ENCODE measurements around the gene ATP8A2. TPM values are rescaled to one million over a fixed set of nuclear protein-coding genes. Genes with fewer than 3 reads are reported as not detected.

The ATP8A2 gene
- total RNA-seq, 1 experiment from 2014 or later = 5.2 TPM

GRCh38 chr13:25929816-25930215 is 558.0 kb downstream of the ATP8A2 start (continued):
- no peak for TF ChIP-seq ZNF281 (CRISPR knock-in tag; IDR thresholded peaks at IDR 0.05)

GRCh38 chr13:25930653-25931052 is 558.9 kb downstream of the ATP8A2 start:
- Mint-ChIP-seq H3K27me3 (ENCODE audit: low read depth) (peaks cover 16% of the 10 kb centered on the region; the same call in 1 of the 2 replicates), H3K36me3 (no peaks in the 10 kb centered on the region), H3K4me1 (peaks cover 50% of the 10 kb centered on the region), H3K9me3 (no peaks in the 10 kb centered on the region), H3K4me3 (no peak overlapping the region), H3K27ac (no peak overlapping the region)
- ATAC-seq (peak; percentile 66), DNase-seq (ENCODE audit: low spot score) (no peak)
- ChIA-PET POLR2A (no interaction called here), CTCF (no interaction called here)
- TF ChIP-seq ATF1 (CRISPR knock-in tag; IDR thresholded peaks at IDR 0.05) = no peak

GRCh38 chr13:25932365-25932764 is 560.6 kb downstream of the ATP8A2 start:
- POLR2A ChIA-PET = no interaction called here
- Mint-ChIP-seq H3K27me3 (ENCODE audit: low read depth) (peaks cover 16% of the 10 kb centered on the region; the same call in 1 of the 2 replicates), H3K4me3 (no peak overlapping the region), H3K27ac (no peak overlapping the region), H3K36me3 (no peaks in the 10 kb centered on the region), H3K9me3 (no peaks in the 10 kb centered on the region), H3K4me1 (peaks cover 43% of the 10 kb centered on the region)
- no peak for TF ChIP-seq FOXP4 (CRISPR knock-in tag; IDR thresholded peaks at IDR 0.05)
- TF ChIP-seq NFE2L1 (CRISPR knock-in tag; IDR thresholded peaks at IDR 0.05) = no peak
- TF ChIP-seq MXD4 (CRISPR knock-in tag; IDR thresholded peaks at IDR 0.05; ENCODE audit: borderline replicate concordance) = no peak
- TF ChIP-seq EMX1 (CRISPR knock-in tag; IDR thresholded peaks at IDR 0.05) = no peak
- TF ChIP-seq MAX (CRISPR knock-in tag; IDR thresholded peaks at IDR 0.05) = no peak
- TF ChIP-seq ESRRA (CRISPR knock-in tag; IDR thresholded peaks at IDR 0.05; ENCODE audit: borderline replicate concordance) = no peak
- no peak for TF ChIP-seq ATF6 (CRISPR knock-in tag; IDR thresholded peaks at IDR 0.05)
- ATAC-seq = no peak
- CTCF ChIA-PET = interaction anchor here (0.9 kb wide), 1 partner anchor 24 kb away, joined by 3 read pairs; no protein-coding TSS in a partner anchor
- no peak for DNase-seq (ENCODE audit: low spot score)

- POLR2A ChIA-PET = no interaction called here
- DNase-seq (ENCODE audit: low spot score) (no peak), ATAC-seq (no peak)
- H3K4me3 Mint-ChIP-seq = no peak overlapping the region
- H3K27ac Mint-ChIP-seq = no peak overlapping the region
- H3K9me3 Mint-ChIP-seq = no peaks in the 10 kb centered on the region
- H3K36me3 Mint-ChIP-seq = no peaks in the 10 kb centered on the region
- CTCF ChIA-PET = no interaction called here
- H3K4me1 Mint-ChIP-seq = peaks cover 32% of the 10 kb centered on the region
- H3K27me3 Mint-ChIP-seq (ENCODE audit: low read depth) = peaks cover 12% of the 10 kb centered on the region; the same call in 1 of the 2 replicates
- no peak for TF ChIP-seq ZNF263 (CRISPR knock-in tag; IDR thresholded peaks at IDR 0.05; ENCODE audit: low read depth)
- TF ChIP-seq TEAD1 (CRISPR knock-in tag; IDR thresholded peaks at IDR 0.05) = no peak
- no peak for TF ChIP-seq OVOL2 (CRISPR knock-in tag; IDR thresholded peaks at IDR 0.05; ENCODE audit: borderline replicate concordance)
- no peak for TF ChIP-seq NFATC4 (CRISPR knock-in tag; IDR thresholded peaks at IDR 0.05)
- TF ChIP-seq ZBTB43 (CRISPR knock-in tag; IDR thresholded peaks at IDR 0.05) = no peak
- TF ChIP-seq CBFB (CRISPR knock-in tag; IDR thresholded peaks at IDR 0.05; ENCODE audit: low read depth) = no peak
- TF ChIP-seq EMX1 (CRISPR knock-in tag; IDR thresholded peaks at IDR 0.05) = no peak
- TF ChIP-seq HMGXB4 (CRISPR knock-in tag; IDR thresholded peaks at IDR 0.05) = no peak
- no peak for TF ChIP-seq IRF2 (CRISPR knock-in tag; IDR thresholded peaks at IDR 0.05; ENCODE audit: borderline replicate concordance, low read depth)
- no peak for TF ChIP-seq FOXJ3 (CRISPR knock-in tag; IDR thresholded peaks at IDR 0.05; ENCODE audit: borderline replicate concordance)
- no peak for TF ChIP-seq E2F1 (CRISPR knock-in tag; IDR thresholded peaks at IDR 0.05)
Observed at GRCh38 chr13:25933520-25933919, 561.7 kb downstream of the ATP8A2 start.

Data from WTC11 (cell line).